H1 (cell line): Measurements from ENCODE around the gene NANOS3. TPM values are rescaled to one million over a fixed set of nuclear protein-coding genes. Genes with fewer than 3 reads are reported as not detected.

Experiments
- CTCF ChIA-PET: fragments of 300-600 bp; sonication (Branson Sonifier 250); formaldehyde crosslinking; loops from one replicate; lab custom pipeline; 2021; ENCODE audit not compliant: partially characterized antibody; lab: Charles Lee
- POLR2A ChIA-PET: fragments of 300-600 bp; sonication (Branson Sonifier 250); formaldehyde crosslinking; loops from one replicate; lab custom pipeline; 2021; ENCODE audit warnings: inconsistent platforms; ENCODE audit not compliant: partially characterized antibody; lab: Charles Lee
- DNase-seq, 2 experiments: peaks; one replicate each; pipeline versions ENCODE4 v3.0.0 to v3.0.0-alpha.2; 2010 to 2022; ENCODE audit warnings: low spot score in 2 of 2, low read depth in 1 of 2, mixed read lengths in 1 of 2
- FAIRE-seq: peaks from 2 replicates; lab custom pipeline; 2011; peaks lifted over from hg19 to GRCh38; lab: Jason Lieb, UNC
- H2AFZ ChIP-seq: 2 replicates; pipeline ENCODE4 v1.8.1; 2012; ENCODE audit warnings: low read length, inconsistent platforms
- H2AK5ac ChIP-seq: 2 replicates; pipeline ENCODE4 v1.6.1; 2013; ENCODE audit warnings: low read depth, low read length
- H2BK120ac ChIP-seq: replicated peaks from 2 replicates; pipeline ENCODE3; 2013; ENCODE audit warnings: low read depth, low read length, inconsistent platforms
- H2BK12ac ChIP-seq: 2 replicates; pipeline ENCODE4 v1.6.1; 2013; ENCODE audit warnings: low read depth, low read length
- H2BK15ac ChIP-seq: 2 replicates; pipeline ENCODE4 v1.6.1; 2013; ENCODE audit warnings: low read length
- H2BK20ac ChIP-seq: 2 replicates; pipeline ENCODE4 v1.6.1; 2013; ENCODE audit warnings: low read length
- H2BK5ac ChIP-seq: 2 replicates; pipeline ENCODE4 v1.6.1; 2013; ENCODE audit warnings: low read depth, low read length
- H3K14ac ChIP-seq: 2 replicates; pipeline ENCODE4 v1.6.1; 2013; ENCODE audit warnings: inconsistent platforms; ENCODE audit not compliant: insufficient read length
- H3K18ac ChIP-seq: 2 replicates; pipeline ENCODE4 v1.6.1; 2013; ENCODE audit warnings: low read length; ENCODE audit errors: extremely low read depth
- H3K23ac ChIP-seq: 2 replicates; pipeline ENCODE4 v1.6.1; 2013; ENCODE audit warnings: inconsistent platforms; ENCODE audit not compliant: insufficient read length
- H3K23me2 ChIP-seq: 2 replicates; pipeline ENCODE4 v1.6.1; 2013; ENCODE audit warnings: low read depth, low read length
- H3K27ac ChIP-seq: 2 replicates; pipeline ENCODE4 v1.6.1; 2011; ENCODE audit warnings: low read depth, low read length, inconsistent platforms
- H3K27me3 ChIP-seq, 4 experiments: replicated peaks in 1 of 4; 1 replicate in 1 of 4; 2 replicates in 3 of 4; pipeline versions ENCODE4 v1.6.1 to v1.8.1; 2011 to 2013; ENCODE audit warnings: low read length in 3 of 4, mild to moderate bottlenecking in 3 of 4, inconsistent platforms in 2 of 4, mixed read lengths in 2 of 4, moderate library complexity in 1 of 4; ENCODE audit not compliant: control insufficient read depth in 3 of 4, insufficient read depth in 3 of 4; ENCODE audit errors: extremely low read depth in 1 of 4
- H3K36me3 ChIP-seq, 4 experiments: 2 replicates each; pipeline versions ENCODE4 v1.6.1 to v1.8.1; 2011 to 2013; ENCODE audit warnings: mild to moderate bottlenecking in 4 of 4, low read length in 3 of 4, moderate library complexity in 2 of 4, control low read depth in 1 of 4, inconsistent platforms in 1 of 4; ENCODE audit not compliant: insufficient read depth in 4 of 4, control insufficient read depth in 2 of 4
- H3K4ac ChIP-seq: replicated peaks from 2 replicates; pipeline ENCODE3; 2013; ENCODE audit warnings: low read length, low read depth, mixed read lengths, inconsistent platforms; ENCODE audit not compliant: insufficient read length
- H3K4me1 ChIP-seq, 4 experiments: replicated peaks in 1 of 4; 1 replicate in 1 of 4; 2 replicates in 3 of 4; pipeline versions ENCODE4 v1.6.1 to v1.8.1; 2011 to 2013; ENCODE audit warnings: low read length in 3 of 4, inconsistent platforms in 2 of 4, mixed read lengths in 1 of 4; ENCODE audit not compliant: insufficient read depth in 4 of 4, control insufficient read depth in 3 of 4
- H3K4me2 ChIP-seq, 2 experiments: 2 replicates each; pipeline versions ENCODE4 v1.6.1 to v1.8.1; 2011 to 2013; ENCODE audit warnings: low read depth in 2 of 2, low read length in 2 of 2, control low read depth in 1 of 2, inconsistent platforms in 1 of 2, mild to moderate bottlenecking in 1 of 2; ENCODE audit not compliant: insufficient read depth in 1 of 2
- H3K4me3 ChIP-seq, 4 experiments: fragments of 200-600, 300-600 bp in 1 of 4; sonication (generic), shearing (Covaris generic), sonication (Bioruptor Twin) in 1 of 4; 2 replicates each; pipeline versions ENCODE4 v1.5.1 to v1.8.1; 2011 to 2016; ENCODE audit warnings: low read length in 4 of 4, low read depth in 3 of 4, control low read depth in 2 of 4, inconsistent platforms in 2 of 4, mild to moderate bottlenecking in 2 of 4, mixed read lengths in 1 of 4, moderate library complexity in 1 of 4; ENCODE audit not compliant: insufficient read depth in 2 of 4; ENCODE audit errors: extremely low read depth in 1 of 4
- H3K56ac ChIP-seq: replicated peaks from 2 replicates; pipeline ENCODE3; 2013; ENCODE audit warnings: low read depth, mild to moderate bottlenecking, mixed read lengths, low read length, inconsistent platforms; ENCODE audit not compliant: insufficient read length
- H3K79me1 ChIP-seq: 2 replicates; pipeline ENCODE4 v1.6.1; 2013; ENCODE audit warnings: low read depth, low read length, control low read depth
- H3K79me2 ChIP-seq, 2 experiments: 2 replicates each; pipeline versions ENCODE4 v1.6.1 to v1.8.1; 2012 to 2013; ENCODE audit warnings: low read length in 2 of 2, mild to moderate bottlenecking in 2 of 2, inconsistent platforms in 1 of 2; ENCODE audit not compliant: insufficient read depth in 2 of 2, control insufficient read depth in 1 of 2
- H3K9ac ChIP-seq, 4 experiments: replicated peaks in 1 of 4; 1 replicate in 1 of 4; 2 replicates in 3 of 4; pipeline versions ENCODE4 v1.6.1 to v1.8.1; 2011 to 2013; ENCODE audit warnings: low read depth in 3 of 4, low read length in 3 of 4, control low read depth in 2 of 4, mild to moderate bottlenecking in 2 of 4, moderate library complexity in 2 of 4, inconsistent platforms in 1 of 4; ENCODE audit errors: extremely low read depth in 1 of 4
- H3K9me3 ChIP-seq, 2 experiments: 2 replicates each; pipeline versions ENCODE4 v1.6.1 to v1.8.1; 2012 to 2013; ENCODE audit warnings: mild to moderate bottlenecking in 2 of 2, moderate library complexity in 2 of 2, control low read depth in 1 of 2, inconsistent platforms in 1 of 2, low read depth in 1 of 2, low read length in 1 of 2, mixed read lengths in 1 of 2; ENCODE audit not compliant: insufficient read depth in 2 of 2
- H4K20me1 ChIP-seq, 2 experiments: replicated peaks in 1 of 2; 2 replicates each; pipeline versions ENCODE3 to v1.8.1; 2011 to 2013; ENCODE audit warnings: inconsistent platforms in 2 of 2, low read length in 2 of 2, mild to moderate bottlenecking in 1 of 2; ENCODE audit not compliant: insufficient read depth in 2 of 2, control insufficient read depth in 1 of 2
- H4K5ac ChIP-seq: 2 replicates; pipeline ENCODE4 v1.6.1; 2013; ENCODE audit warnings: low read length, low read depth, mixed read lengths, inconsistent platforms; ENCODE audit not compliant: insufficient read length
- H4K8ac ChIP-seq: 2 replicates; pipeline ENCODE4 v1.8.0; 2013; ENCODE audit warnings: mild to moderate bottlenecking, moderate library complexity, low read length, inconsistent platforms; ENCODE audit not compliant: insufficient read depth; ENCODE audit errors: extremely low read depth
- H4K91ac ChIP-seq: replicated peaks from 2 replicates; pipeline ENCODE3; 2013; ENCODE audit warnings: low read length, mixed read lengths, inconsistent platforms; ENCODE audit not compliant: insufficient read length
- BRCA1 ChIP-seq: IDR thresholded peaks from 2 replicates; pipeline ENCODE4 v1.6.1; 2012; ENCODE audit warnings: low read depth, low read length, improper control_type of control experiment
- CBX8 ChIP-seq: fragments of 300-800, 300-1000 bp; sonication (generic); IDR thresholded peaks from 2 replicates; pipeline ENCODE4 v1.7.1; 2016; ENCODE audit warnings: low read depth, low read length, borderline replicate concordance
- CHD1 ChIP-seq: IDR thresholded peaks from 2 replicates; pipeline ENCODE4 v1.6.1; 2012; ENCODE audit warnings: low read depth, low read length, improper control_type of control experiment
- CREB1 ChIP-seq: IDR thresholded peaks from 2 replicates; pipeline ENCODE4 v1.6.1; 2012; ENCODE audit warnings: inconsistent platforms
- EGR1 ChIP-seq: IDR thresholded peaks from 2 replicates; pipeline ENCODE4 v1.6.1; 2011; ENCODE audit warnings: low read depth, low read length, borderline replicate concordance
- EZH2 ChIP-seq: fragments of 200-600 bp; sonication (generic); IDR thresholded peaks from 2 replicates; pipeline ENCODE4 v1.7.1; 2012; ENCODE audit warnings: low read depth, mild to moderate bottlenecking, moderate library complexity, low read length, inconsistent platforms; ENCODE audit not compliant: severe bottlenecking
- GTF2F1 ChIP-seq: IDR thresholded peaks from 2 replicates; pipeline ENCODE4 v1.6.1; 2012; ENCODE audit warnings: low read depth, low read length, improper control_type of control experiment, borderline replicate concordance
- SAP30 ChIP-seq: fragments of 300-600 bp; sonication (generic); IDR thresholded peaks from 2 replicates; pipeline ENCODE4 v1.7.1; 2012; ENCODE audit warnings: low read length, moderate library complexity, mild to moderate bottlenecking, inconsistent platforms; ENCODE audit not compliant: insufficient read depth, insufficient replicate concordance
- SP2 ChIP-seq: IDR thresholded peaks from 2 replicates; pipeline ENCODE4 v1.6.1; 2012; ENCODE audit warnings: mild to moderate bottlenecking, low read length, inconsistent platforms
- WGBS, 2 experiments: shearing (Covaris generic) in 1 of 2; methylation state at CpG; one replicate each; pipeline versions ENCODE4 v1.1.6 to v1.1.7; 2013 to 2015; ENCODE audit warnings: low lambda C conversion rate in 2 of 2, mixed read lengths in 2 of 2, inconsistent platforms in 1 of 2, low coverage in 1 of 2, missing lambda C conversion rate in 1 of 2; ENCODE audit not compliant: insufficient replicate concordance in 2 of 2, insufficient coverage in 1 of 2, insufficient read length in 1 of 2; ENCODE audit errors: extremely low coverage in 1 of 2, missing lambda C conversion rate in 1 of 2; 5-methylcytosine and 5-hydroxymethylcytosine counted together
- polyA plus RNA-seq, 7 experiments: library from polyadenylated mRNA; depleted of rRNA in 3 of 7; stranded (reverse) in 5 of 7; unstranded in 2 of 7; fragments of >200 nt in 5 of 7; fragments of 200-250 nt in 2 of 7; gene quantifications; 1 replicate in 5 of 7; 2 replicates in 1 of 7; 4 replicates in 1 of 7; pipeline versions ENCODE4 v1.2.1 to v1.2.3, GENCODE V29; 2011 to 2013; ENCODE audit warnings: missing spikeins in 2 of 7, mixed read lengths in 2 of 7
- total RNA-seq: library from RNA; stranded (reverse); fragmentation: NEBNext Ultra II Directional; extraction: Animal tissue kit (Norgen Biotek cat#: 25700); gene quantifications from 2 replicates; pipeline ENCODE4 v1.2.1, GENCODE V29; 2021
- TF ChIP-seq, protein P1 (sequence below): IDR thresholded peaks from 2 replicates; pipeline ENCODE4 v1.6.1; 2011; ENCODE audit warnings: low read length, improper control_type of control experiment
- TF ChIP-seq, protein P2 (sequence below): IDR thresholded peaks from 2 replicates; pipeline ENCODE4 v1.6.1; 2011; ENCODE audit warnings: low read depth, mild to moderate bottlenecking, low read length; ENCODE audit not compliant: insufficient read depth

Gene NANOS3
- total and polyA plus RNA-seq, 2 of the 8 experiments (the other 6 are each of a cell fraction or from before 2014, with no cell fraction given), result 0.62 TPM; not detected in 1

DNA sequence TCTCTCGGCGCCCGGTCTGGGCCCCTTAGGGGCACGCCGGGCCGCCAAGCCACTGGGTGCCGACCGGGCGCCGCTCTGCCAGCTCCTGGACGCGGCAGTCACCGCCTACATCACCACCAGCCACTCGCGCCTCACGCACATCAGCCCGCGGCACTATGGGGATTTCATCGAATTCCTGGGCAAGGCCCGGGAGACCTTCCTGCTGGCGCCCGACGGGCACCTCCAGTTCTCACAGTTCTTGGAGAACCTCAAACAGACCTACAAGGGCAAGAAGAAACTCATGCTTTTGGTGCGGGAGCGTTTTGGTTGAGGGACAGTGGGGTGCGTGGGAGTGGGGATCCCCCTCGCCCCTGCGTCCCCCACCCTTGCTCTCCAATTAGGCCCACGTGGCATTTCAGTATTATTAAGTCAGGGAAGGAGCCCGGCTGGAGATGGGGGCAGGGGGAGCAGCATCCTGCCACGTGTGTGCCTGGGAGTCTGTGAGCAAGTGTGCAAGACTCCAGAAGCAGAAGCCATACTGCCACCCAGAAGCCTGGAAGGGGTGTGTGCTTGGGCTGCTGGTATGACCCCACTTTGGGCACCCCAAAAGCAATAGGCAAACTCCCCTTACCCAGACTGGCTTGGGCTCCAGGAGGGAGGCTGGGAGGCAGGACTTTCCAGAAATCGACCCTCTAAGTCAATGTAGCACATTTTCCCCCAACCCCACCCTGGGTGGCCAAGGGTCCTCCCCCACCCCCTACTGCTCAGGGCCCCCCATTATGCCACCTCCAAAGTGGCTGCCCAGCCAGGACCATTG lies 46.0 kb upstream of the NANOS3 start:
- Histone ChIP-seq H2BK12ac (no peak overlapping the region), H3K23ac (no peak overlapping the region), H3K23me2 (peaks cover 7% of the 10 kb centered on the region), H3K36me3 (peaks cover 0 to 14% (median 13%) of the 10 kb centered on the region in 4 experiments; a peak in 5 of 8 replicates), H3K79me1 (no peaks in the 10 kb centered on the region), H3K27ac (no peak overlapping the region), H3K4me3 (no peak overlapping the region), H3K18ac (no peak overlapping the region), H3K4me2 (no peak overlapping the region), H4K5ac (no peak overlapping the region), H3K79me2 (no peaks in the 10 kb centered on the region), H3K27me3 (no peaks in the 10 kb centered on the region), H3K14ac (no peak overlapping the region), H2AK5ac (no peak overlapping the region), H4K91ac (no peak overlapping the region), H2AFZ (no peak overlapping the region), H3K9ac (no peak overlapping the region), H4K20me1 (no peaks in the 10 kb centered on the region), H3K4me1 (peaks cover 0 to 5% (median 1%) of the 10 kb centered on the region in 4 experiments; a peak in 4 of 7 replicates), H4K8ac (no peak overlapping the region), H3K56ac (no peak overlapping the region), H2BK20ac (no peak overlapping the region), H2BK120ac (no peak overlapping the region), H3K9me3 (no peaks in the 10 kb centered on the region), H2BK15ac (no peak overlapping the region), H2BK5ac (no peak overlapping the region), H3K4ac (no peak overlapping the region)
- no peak for DNase-seq
- ChIA-PET CTCF (interaction anchor here (0.9 to 1.8 kb wide), 3 partner anchors 10 to 28 kb away, joined by 3 to 6 read pairs (median 3); no protein-coding TSS in a partner anchor), POLR2A (interaction anchor here (0.6 to 1.9 kb wide), 4 partner anchors 10 to 99 kb away, joined by 4 to 9 read pairs (median 4); no protein-coding TSS in a partner anchor)
- WGBS, 2 experiments, result 93% methylated on average over 31 of the region's 32 CpGs; no CpG with 5 or more reads in 1 of the 2 experiments
- FAIRE-seq, result no peak
- TF ChIP-seq CREB1 (no peak), CBX8 (no peak), BRCA1 (no peak), EZH2 (no peak), GTF2F1 (no peak), SP2 (no peak), EGR1 (no peak), SAP30 (no peak), CHD1 (no peak)
- TF ChIP-seq, protein P1, sequence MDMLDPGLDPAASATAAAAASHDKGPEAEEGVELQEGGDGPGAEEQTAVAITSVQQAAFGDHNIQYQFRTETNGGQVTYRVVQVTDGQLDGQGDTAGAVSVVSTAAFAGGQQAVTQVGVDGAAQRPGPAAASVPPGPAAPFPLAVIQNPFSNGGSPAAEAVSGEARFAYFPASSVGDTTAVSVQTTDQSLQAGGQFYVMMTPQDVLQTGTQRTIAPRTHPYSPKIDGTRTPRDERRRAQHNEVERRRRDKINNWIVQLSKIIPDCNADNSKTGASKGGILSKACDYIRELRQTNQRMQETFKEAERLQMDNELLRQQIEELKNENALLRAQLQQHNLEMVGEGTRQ, result no peak
- TF ChIP-seq, protein P2, sequence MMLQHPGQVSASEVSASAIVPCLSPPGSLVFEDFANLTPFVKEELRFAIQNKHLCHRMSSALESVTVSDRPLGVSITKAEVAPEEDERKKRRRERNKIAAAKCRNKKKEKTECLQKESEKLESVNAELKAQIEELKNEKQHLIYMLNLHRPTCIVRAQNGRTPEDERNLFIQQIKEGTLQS, result no peak
